DND-41 (cell line): Measurements from ENCODE around the gene KDM1B.

Experiments
- EZH2 ChIP-seq: IDR thresholded peaks from 3 replicates; pipeline ENCODE4 v1.6.1; 2012; ENCODE audit warnings: borderline replicate concordance, low read depth, mild to moderate bottlenecking, moderate library complexity, low read length, inconsistent platforms; ENCODE audit not compliant: severe bottlenecking
- TF ChIP-seq, protein P1 (sequence below): IDR thresholded peaks from 2 replicates; pipeline ENCODE4 v1.5.1; 2012; ENCODE audit warnings: borderline replicate concordance, low read length, moderate library complexity, mild to moderate bottlenecking; ENCODE audit not compliant: poor library complexity, severe bottlenecking; ENCODE audit errors: extremely low read depth

DNA sequence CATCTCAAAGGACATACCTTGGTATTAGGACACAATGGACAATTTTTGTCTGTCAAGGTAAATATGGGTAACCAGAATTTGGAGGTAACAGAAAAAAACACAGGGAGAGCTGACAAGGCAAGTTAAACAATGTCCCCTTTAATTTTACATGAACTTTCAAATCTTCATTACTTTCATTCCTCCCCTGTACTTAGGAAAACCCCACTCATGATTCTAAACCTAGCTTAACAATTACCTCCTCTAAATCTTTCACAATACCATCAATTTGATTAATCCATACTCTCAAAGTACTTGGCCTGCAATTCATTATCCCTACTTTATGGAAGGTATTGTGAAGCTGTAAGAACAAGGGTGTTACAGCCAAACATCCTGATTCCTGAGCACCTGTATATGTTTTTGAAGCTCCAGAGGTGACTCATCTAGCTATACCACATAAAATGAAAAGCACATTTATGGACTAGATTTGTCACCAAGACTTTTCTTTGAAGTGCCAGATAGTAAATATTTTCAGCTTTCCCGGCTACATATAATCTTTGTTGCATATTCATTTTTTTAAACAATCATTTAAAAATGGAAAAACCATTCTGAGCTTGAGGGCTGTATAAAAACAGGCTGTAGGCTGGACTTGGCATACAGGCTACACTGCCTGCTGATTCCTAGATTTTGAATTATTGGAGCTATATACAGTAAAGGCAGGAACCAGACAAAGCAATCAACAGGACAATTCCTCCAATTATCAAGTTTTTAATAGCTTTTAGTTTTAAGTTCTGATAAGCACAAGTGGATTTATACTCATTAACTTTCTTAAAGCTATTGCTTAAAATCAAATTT lies 86.2 kb downstream of the KDM1B start:
- TF ChIP-seq, protein P1, sequence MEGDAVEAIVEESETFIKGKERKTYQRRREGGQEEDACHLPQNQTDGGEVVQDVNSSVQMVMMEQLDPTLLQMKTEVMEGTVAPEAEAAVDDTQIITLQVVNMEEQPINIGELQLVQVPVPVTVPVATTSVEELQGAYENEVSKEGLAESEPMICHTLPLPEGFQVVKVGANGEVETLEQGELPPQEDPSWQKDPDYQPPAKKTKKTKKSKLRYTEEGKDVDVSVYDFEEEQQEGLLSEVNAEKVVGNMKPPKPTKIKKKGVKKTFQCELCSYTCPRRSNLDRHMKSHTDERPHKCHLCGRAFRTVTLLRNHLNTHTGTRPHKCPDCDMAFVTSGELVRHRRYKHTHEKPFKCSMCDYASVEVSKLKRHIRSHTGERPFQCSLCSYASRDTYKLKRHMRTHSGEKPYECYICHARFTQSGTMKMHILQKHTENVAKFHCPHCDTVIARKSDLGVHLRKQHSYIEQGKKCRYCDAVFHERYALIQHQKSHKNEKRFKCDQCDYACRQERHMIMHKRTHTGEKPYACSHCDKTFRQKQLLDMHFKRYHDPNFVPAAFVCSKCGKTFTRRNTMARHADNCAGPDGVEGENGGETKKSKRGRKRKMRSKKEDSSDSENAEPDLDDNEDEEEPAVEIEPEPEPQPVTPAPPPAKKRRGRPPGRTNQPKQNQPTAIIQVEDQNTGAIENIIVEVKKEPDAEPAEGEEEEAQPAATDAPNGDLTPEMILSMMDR: no peak
- TF ChIP-seq EZH2: no peak
